ENCODE measurements around the gene JCAD. TPM values are rescaled to one million over a fixed set of nuclear protein-coding genes. Genes with fewer than 3 reads are reported as not detected.
"Not testable (repeated sequence)": the region's sequence is repeated elsewhere in the genome, so short reads cannot be mapped to it uniquely, and the experiment has no call there.

JCAD gene
- total RNA-seq, 1 experiment from 2014 or later: not detected

DNA sequence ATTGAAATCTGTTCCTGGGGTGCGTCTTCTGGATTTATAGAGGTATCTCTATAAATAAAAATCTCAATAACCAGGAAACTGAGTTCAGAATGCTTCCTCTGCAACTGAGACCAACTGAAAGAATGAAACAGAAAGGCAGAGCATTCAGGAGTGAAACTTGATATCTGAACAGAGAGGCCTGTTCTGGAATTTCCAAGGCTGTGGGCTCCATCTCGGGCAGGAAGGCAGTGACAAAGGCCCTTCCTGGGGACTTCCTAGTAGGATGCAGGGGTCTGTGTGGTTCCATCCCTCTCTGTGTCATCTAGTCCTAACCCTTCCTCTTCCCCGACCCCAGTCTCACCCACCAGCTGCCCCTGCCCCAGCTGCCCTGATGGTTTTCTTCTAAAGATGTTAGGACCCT is 52.0 kb downstream of the JCAD start:
- H3K9ac ChIP-seq (ENCODE audit: low read length): no peak overlapping the region
- no peaks in the 10 kb centered on the region for H3K9me2 ChIP-seq (replicated peaks; ENCODE audit: insufficient read depth, low read length)
- no peak overlapping the region for H3K4me2 ChIP-seq (ENCODE audit: low read depth, low read length, poor library complexity, severe bottlenecking)
- no peak overlapping the region for H3K27ac ChIP-seq (ENCODE audit: low read length)
- no peaks in the 10 kb centered on the region for H3K9me3 ChIP-seq (ENCODE audit: low read length)
- no peak overlapping the region for H2AFZ ChIP-seq (ENCODE audit: low read length)
- H3K4me1 ChIP-seq (ENCODE audit: low read length): no peaks in the 10 kb centered on the region
- H3K79me2 ChIP-seq (ENCODE audit: low read length): no peaks in the 10 kb centered on the region
- H3K27me3 ChIP-seq (ENCODE audit: low read length): no peaks in the 10 kb centered on the region
- H3K4me3 ChIP-seq (ENCODE audit: low read length): no peak overlapping the region
- no peak for DNase-seq
- no peaks in the 10 kb centered on the region for H3K36me3 ChIP-seq (ENCODE audit: insufficient read depth, low read length)
- H4K20me1 ChIP-seq (ENCODE audit: insufficient read depth, low read depth, low read length): no peaks in the 10 kb centered on the region

DNA sequence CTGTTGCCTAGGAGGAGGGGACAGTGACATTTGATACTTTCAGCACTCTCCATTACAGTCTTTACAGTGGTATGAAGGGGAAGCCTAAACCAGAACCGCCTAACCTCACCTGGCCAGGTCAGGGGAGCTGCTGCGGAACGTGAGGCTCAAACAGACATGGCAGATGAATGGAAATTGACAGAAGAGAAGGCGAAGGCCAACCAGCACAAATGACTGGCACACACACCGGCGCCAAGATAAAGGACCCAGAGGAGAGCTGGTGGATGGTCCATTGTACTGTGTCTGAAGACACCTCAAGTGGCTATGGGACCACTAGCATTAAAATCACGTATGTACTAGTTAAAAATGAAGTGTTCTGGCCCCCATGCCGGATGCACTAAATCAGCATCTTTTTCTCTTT is 53.0 kb downstream of the JCAD start:
- H2AFZ ChIP-seq (ENCODE audit: low read length): no peak overlapping the region
- no peaks in the 10 kb centered on the region for H4K20me1 ChIP-seq (ENCODE audit: insufficient read depth, low read depth, low read length)
- no peaks in the 10 kb centered on the region for H3K36me3 ChIP-seq (ENCODE audit: insufficient read depth, low read length)
- H3K79me2 ChIP-seq (ENCODE audit: low read length): no peaks in the 10 kb centered on the region
- no peaks in the 10 kb centered on the region for H3K4me1 ChIP-seq (ENCODE audit: low read length)
- no peaks in the 10 kb centered on the region for H3K9me2 ChIP-seq (replicated peaks; ENCODE audit: insufficient read depth, low read length)
- H3K4me3 ChIP-seq (ENCODE audit: low read length): no peak overlapping the region
- no peaks in the 10 kb centered on the region for H3K27me3 ChIP-seq (ENCODE audit: low read length)
- DNase-seq: no peak
- H3K9ac ChIP-seq (ENCODE audit: low read length): no peak overlapping the region
- H3K4me2 ChIP-seq (ENCODE audit: low read depth, low read length, poor library complexity, severe bottlenecking): no peak overlapping the region
- H3K27ac ChIP-seq (ENCODE audit: low read length): no peak overlapping the region
- H3K9me3 ChIP-seq (ENCODE audit: low read length): no peaks in the 10 kb centered on the region

DNA sequence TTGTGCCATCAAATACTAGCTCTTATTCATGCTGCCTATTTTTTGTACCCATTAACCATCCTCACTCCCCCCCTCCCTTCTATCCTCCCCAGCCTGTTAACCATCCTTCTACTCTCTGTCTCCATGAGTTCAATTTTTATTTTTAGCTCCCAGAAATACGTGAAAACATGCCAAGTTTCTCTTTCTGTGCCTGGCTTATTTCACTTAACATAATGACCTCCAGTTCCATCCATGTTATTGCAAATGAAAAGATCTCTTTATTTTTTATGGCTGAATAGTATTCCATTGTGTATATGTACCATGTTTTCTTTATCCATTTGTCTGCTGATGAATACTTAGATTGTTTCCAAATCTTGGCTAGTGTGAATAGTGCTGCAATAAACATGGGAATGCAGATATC is 54.3 kb downstream of the JCAD start:
- not testable (repeated sequence) for H3K9me3 ChIP-seq (ENCODE audit: low read length); H3K79me2 ChIP-seq (ENCODE audit: low read length); H3K27ac ChIP-seq (ENCODE audit: low read length); H3K9ac ChIP-seq (ENCODE audit: low read length); H3K4me2 ChIP-seq (ENCODE audit: low read depth, low read length, poor library complexity, severe bottlenecking); H3K4me3 ChIP-seq (ENCODE audit: low read length); H3K9me2 ChIP-seq (replicated peaks; ENCODE audit: insufficient read depth, low read length); H2AFZ ChIP-seq (ENCODE audit: low read length); DNase-seq; H3K27me3 ChIP-seq (ENCODE audit: low read length); H3K36me3 ChIP-seq (ENCODE audit: insufficient read depth, low read length); H3K4me1 ChIP-seq (ENCODE audit: low read length); H4K20me1 ChIP-seq (ENCODE audit: insufficient read depth, low read depth, low read length)

DNA sequence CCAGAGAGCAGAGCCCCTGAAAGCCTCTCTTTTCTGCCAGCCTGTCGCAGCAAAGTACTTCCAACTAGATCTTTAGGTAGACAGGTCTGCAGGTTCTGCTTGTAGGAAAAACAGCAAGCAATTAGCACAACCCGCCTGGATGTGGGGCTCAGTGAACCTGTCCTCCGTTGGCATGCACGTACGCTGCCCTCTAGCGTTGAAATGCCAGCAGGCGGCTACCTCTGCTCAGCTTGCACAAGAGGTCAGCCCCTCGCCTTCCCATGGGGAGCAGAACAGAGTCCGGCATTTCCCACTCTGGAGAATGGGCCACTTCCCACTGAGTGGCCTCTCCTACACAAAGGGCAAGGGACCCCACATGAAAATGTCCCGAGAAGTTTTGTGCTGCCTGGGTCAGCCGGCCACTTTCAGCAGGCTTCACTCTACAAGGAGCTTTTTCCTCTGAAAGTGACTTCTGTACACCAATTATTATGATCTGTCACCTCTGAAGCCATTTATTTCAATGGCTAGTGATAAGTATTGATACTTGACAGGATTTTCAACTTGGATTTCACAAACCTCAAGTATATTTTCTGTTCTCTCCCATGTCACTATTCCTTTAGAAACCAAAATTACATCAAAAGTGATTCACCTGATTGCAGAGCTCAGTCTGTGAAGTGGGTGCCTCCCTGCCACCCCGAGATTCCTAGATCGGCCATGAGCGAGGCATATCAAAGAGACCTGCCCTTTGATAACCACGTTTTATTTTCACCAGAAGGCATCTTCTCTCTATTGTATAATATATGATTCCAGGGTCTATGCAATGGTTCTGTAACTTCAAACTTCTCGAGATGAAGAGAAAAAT is 56.7 kb downstream of the JCAD start:
- H3K27me3 ChIP-seq (ENCODE audit: low read length): no peaks in the 10 kb centered on the region
- H3K9me3 ChIP-seq (ENCODE audit: low read length): no peaks in the 10 kb centered on the region
- no peak overlapping the region for H2AFZ ChIP-seq (ENCODE audit: low read length)
- no peaks in the 10 kb centered on the region for H4K20me1 ChIP-seq (ENCODE audit: insufficient read depth, low read depth, low read length)
- no peaks in the 10 kb centered on the region for H3K36me3 ChIP-seq (ENCODE audit: insufficient read depth, low read length)
- DNase-seq: peak; percentile 86
- no peaks in the 10 kb centered on the region for H3K9me2 ChIP-seq (replicated peaks; ENCODE audit: insufficient read depth, low read length)
- no peak overlapping the region for H3K27ac ChIP-seq (ENCODE audit: low read length)
- no peak overlapping the region for H3K9ac ChIP-seq (ENCODE audit: low read length)
- no peaks in the 10 kb centered on the region for H3K79me2 ChIP-seq (ENCODE audit: low read length)
- H3K4me1 ChIP-seq (ENCODE audit: low read length): no peaks in the 10 kb centered on the region
- H3K4me2 ChIP-seq (ENCODE audit: low read depth, low read length, poor library complexity, severe bottlenecking): peak overlapping the region; percentile 33
- no peak overlapping the region for H3K4me3 ChIP-seq (ENCODE audit: low read length)

DNA sequence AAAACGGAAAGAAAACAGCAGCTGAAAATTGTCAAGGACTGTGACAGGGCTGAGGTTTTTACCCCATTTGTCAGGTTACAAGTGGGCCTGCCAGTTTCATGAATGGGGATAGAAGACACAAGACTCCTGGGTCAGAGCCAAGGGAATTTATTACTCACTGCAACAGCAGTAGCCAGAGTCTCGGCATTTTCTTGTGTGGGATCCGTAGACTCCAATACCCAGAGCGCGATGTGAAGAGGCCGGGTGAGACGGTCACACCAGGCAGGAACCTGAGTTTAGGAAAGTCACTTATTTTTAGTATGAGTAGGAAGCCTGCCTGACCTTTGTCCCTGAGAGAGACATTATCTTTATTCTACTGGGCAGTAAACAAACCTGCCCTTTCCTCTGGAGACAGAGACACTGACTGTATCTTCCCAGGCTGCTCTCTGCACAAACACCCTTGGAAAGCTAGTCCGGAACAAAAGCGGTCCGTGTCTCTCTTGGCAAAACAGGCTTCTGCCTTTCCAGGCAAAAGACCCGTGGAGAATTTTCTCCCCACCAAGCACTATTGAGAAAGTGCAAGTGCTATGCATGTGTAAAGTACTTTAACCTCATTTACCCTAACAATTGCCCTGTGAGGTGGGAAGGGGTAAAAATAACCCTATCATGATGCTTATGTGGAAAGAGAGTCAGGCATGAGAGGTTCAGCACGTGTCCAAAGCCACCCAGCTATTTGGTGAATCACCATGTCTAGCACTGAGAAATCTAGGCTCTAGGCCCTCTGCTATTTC is 58.4 kb downstream of the JCAD start:
- Histone ChIP-seq H4K20me1 (ENCODE audit: insufficient read depth, low read depth, low read length) (no peaks in the 10 kb centered on the region), H3K4me3 (ENCODE audit: low read length) (no peak overlapping the region), H3K27me3 (ENCODE audit: low read length) (no peaks in the 10 kb centered on the region), H3K4me1 (ENCODE audit: low read length) (no peaks in the 10 kb centered on the region), H3K79me2 (ENCODE audit: low read length) (no peaks in the 10 kb centered on the region), H3K9me2 (replicated peaks; ENCODE audit: insufficient read depth, low read length) (no peaks in the 10 kb centered on the region), H2AFZ (ENCODE audit: low read length) (no peak overlapping the region), H3K9me3 (ENCODE audit: low read length) (no peaks in the 10 kb centered on the region), H3K27ac (ENCODE audit: low read length) (no peak overlapping the region), H3K4me2 (ENCODE audit: low read depth, low read length, poor library complexity, severe bottlenecking) (no peak overlapping the region), H3K9ac (ENCODE audit: low read length) (no peak overlapping the region), H3K36me3 (ENCODE audit: insufficient read depth, low read length) (no peaks in the 10 kb centered on the region)
- peak; percentile 20 for DNase-seq

DNA sequence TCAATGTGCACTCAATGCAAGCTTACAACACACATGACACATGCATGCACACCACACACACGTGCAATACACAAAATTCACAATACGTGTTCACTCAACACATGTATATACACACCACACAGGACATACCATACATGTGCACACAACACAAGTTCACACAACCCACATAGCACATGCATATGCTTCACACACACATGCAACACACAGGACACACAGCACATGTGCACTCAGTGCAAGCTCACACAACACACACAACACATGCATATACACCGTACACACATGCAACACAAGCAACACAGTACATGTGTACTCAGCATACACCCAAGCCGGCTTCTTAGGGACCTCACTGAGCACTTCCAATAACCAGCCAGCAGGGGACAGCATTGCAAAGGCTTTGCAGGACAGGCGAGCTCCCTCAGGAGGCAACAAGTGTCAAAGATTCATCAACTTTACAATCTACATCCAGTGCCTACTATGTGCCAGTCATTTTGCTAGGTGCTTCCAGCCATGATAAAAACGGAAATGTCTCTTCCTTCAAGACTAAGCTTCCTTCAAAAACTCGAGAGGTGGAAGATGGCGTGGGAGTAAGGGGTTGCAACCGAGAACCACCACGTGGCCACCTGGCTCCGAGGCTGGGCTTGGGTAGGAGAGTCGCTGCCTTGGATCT is 61.1 kb downstream of the JCAD start:
- H3K79me2 ChIP-seq (ENCODE audit: low read length): no peaks in the 10 kb centered on the region
- H2AFZ ChIP-seq (ENCODE audit: low read length): no peak overlapping the region
- no peaks in the 10 kb centered on the region for H4K20me1 ChIP-seq (ENCODE audit: insufficient read depth, low read depth, low read length)
- no peak overlapping the region for H3K27ac ChIP-seq (ENCODE audit: low read length)
- H3K9me2 ChIP-seq (replicated peaks; ENCODE audit: insufficient read depth, low read length): no peaks in the 10 kb centered on the region
- no peak overlapping the region for H3K4me3 ChIP-seq (ENCODE audit: low read length)
- no peaks in the 10 kb centered on the region for H3K9me3 ChIP-seq (ENCODE audit: low read length)
- H3K27me3 ChIP-seq (ENCODE audit: low read length): no peaks in the 10 kb centered on the region
- no peak overlapping the region for H3K4me2 ChIP-seq (ENCODE audit: low read depth, low read length, poor library complexity, severe bottlenecking)
- peak; percentile 91 for DNase-seq
- H3K4me1 ChIP-seq (ENCODE audit: low read length): no peaks in the 10 kb centered on the region
- no peaks in the 10 kb centered on the region for H3K36me3 ChIP-seq (ENCODE audit: insufficient read depth, low read length)
- H3K9ac ChIP-seq (ENCODE audit: low read length): no peak overlapping the region

DNA sequence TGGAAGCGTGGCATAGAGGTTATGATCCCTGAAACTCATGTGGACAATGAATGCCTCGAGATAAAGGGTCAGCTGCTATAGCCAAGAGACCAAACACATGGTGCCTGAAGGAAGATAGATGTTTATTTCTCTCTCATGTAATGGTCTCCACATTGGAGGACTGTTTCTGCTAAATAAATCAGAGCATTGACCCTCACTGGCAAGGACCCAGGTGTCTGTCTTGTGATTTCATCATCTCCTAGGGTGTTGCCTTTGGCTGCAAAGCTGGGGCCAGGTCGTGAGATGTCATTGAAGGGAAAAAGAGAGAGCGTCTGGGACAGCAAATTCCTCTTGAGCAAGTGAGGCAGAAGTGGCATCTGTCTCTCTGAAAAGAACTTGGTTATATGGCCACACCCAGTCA is 64.6 kb downstream of the JCAD start:
- no peaks in the 10 kb centered on the region for H3K9me2 ChIP-seq (replicated peaks; ENCODE audit: insufficient read depth, low read length)
- H3K4me3 ChIP-seq (ENCODE audit: low read length): no peak overlapping the region
- no peak overlapping the region for H3K9ac ChIP-seq (ENCODE audit: low read length)

DNA sequence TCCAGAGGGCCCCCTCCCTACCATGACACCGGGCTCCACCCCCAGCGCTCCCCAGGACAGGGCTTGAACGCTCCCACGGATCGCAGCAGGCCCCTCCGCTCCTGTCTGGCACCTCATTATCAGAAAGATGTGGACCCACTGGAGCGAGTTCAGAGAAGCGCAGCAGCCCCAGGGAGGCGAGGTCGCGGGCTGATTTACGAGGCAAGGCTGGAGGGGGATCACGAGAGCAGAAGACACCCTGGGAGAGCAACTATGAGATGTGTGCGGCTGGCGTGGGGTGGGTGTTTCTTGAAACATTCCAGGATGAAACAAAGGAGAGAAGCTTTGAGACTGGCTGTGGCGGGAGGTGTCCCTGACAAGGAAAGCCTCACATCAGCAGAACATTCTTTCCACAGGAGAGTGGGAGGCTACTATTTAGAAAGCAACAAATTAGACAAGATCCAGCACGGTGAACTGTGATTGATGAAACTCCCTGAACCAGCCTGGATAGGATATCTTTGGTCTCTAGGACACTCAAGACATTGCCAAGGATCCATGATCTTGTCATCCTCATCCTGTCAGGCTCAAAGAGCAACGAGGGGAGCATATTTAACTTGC is 66.0 kb downstream of the JCAD start:
- Histone ChIP-seq H3K9ac (ENCODE audit: low read length) (no peak overlapping the region), H3K4me2 (ENCODE audit: low read depth, low read length, poor library complexity, severe bottlenecking) (no peak overlapping the region), H3K27ac (ENCODE audit: low read length) (no peak overlapping the region), H3K36me3 (ENCODE audit: insufficient read depth, low read length) (no peaks in the 10 kb centered on the region), H3K79me2 (ENCODE audit: low read length) (no peaks in the 10 kb centered on the region), H3K9me3 (ENCODE audit: low read length) (no peaks in the 10 kb centered on the region), H3K27me3 (ENCODE audit: low read length) (no peaks in the 10 kb centered on the region), H3K4me3 (ENCODE audit: low read length) (no peak overlapping the region), H4K20me1 (ENCODE audit: insufficient read depth, low read depth, low read length) (no peaks in the 10 kb centered on the region), H3K4me1 (ENCODE audit: low read length) (no peaks in the 10 kb centered on the region), H2AFZ (ENCODE audit: low read length) (no peak overlapping the region), H3K9me2 (replicated peaks; ENCODE audit: insufficient read depth, low read length) (no peaks in the 10 kb centered on the region)
- no peak for DNase-seq

More for the DNA sequence above, 64.6 kb downstream of the JCAD start:
- Histone ChIP-seq H3K9me3 (ENCODE audit: low read length) (no peaks in the 10 kb centered on the region), H3K4me1 (ENCODE audit: low read length) (no peaks in the 10 kb centered on the region), H3K4me2 (ENCODE audit: low read depth, low read length, poor library complexity, severe bottlenecking) (no peak overlapping the region), H2AFZ (ENCODE audit: low read length) (no peak overlapping the region), H4K20me1 (ENCODE audit: insufficient read depth, low read depth, low read length) (no peaks in the 10 kb centered on the region), H3K79me2 (ENCODE audit: low read length) (no peaks in the 10 kb centered on the region), H3K36me3 (ENCODE audit: insufficient read depth, low read length) (no peaks in the 10 kb centered on the region), H3K27ac (ENCODE audit: low read length) (no peak overlapping the region), H3K27me3 (ENCODE audit: low read length) (no peaks in the 10 kb centered on the region)
- peak; percentile 27 for DNase-seq

Measured in Karpas-422 (cell line).